Stimulated activated naive CD8-positive, alpha-beta T cell treated with anti-CD3 and anti-CD28 coated beads, Interleukin-15, Interleukin-2, amounts not matched to agents 100 U/mL and 50 U/mL, for 24 hours (primary cell): ENCODE measurements around the gene SULT1E1.
A peak's percentile ranks its signal among the peaks of the same experiment; 100 is the strongest.

ENCODE experiments used
- ATAC-seq: fragments of 150-1000 bp; cut with Tn5 transposase; one replicate; pipeline ENCODE4 v1.10.0; 2021
- DNase-seq: peaks from one replicate; pipeline ENCODE4 v3.0.0; 2021

Gene SULT1E1, protein sequence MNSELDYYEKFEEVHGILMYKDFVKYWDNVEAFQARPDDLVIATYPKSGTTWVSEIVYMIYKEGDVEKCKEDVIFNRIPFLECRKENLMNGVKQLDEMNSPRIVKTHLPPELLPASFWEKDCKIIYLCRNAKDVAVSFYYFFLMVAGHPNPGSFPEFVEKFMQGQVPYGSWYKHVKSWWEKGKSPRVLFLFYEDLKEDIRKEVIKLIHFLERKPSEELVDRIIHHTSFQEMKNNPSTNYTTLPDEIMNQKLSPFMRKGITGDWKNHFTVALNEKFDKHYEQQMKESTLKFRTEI

GRCh38 chr4:69860052-69860451 is at the start of gene SULT1E1:
Gene SULT1E1 (minus strand): TSS chr4:69860145. CDS start chr4:69857644, 2,501 bp downstream.
- ATAC-seq: no peak
- DNase-seq: no peak

DNA sequence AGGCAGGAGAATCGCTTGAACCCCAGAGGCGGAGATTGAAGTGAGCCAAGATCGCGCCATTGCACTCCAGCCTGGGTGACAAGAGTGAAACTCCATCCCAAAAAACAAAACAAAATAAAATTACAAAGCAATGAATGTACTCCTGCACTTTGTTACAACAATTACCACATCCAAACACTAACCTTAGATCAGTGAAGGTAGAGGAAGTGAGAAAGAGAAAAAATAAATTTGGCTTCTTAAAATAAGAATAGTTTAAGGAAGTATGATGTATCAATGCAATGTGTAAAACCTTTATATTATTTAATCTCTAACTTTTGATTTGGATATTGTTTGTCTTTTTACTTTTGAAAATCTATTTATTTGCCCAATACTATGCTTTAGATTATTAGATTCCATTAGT is 49.2 kb upstream of the SULT1E1 start:
- DNase-seq: no peak
- ATAC-seq: no peak

GRCh38 chr4:69907151-69907550 is 47.2 kb upstream of the SULT1E1 start:
- no peak for DNase-seq
- ATAC-seq: no peak

DNA sequence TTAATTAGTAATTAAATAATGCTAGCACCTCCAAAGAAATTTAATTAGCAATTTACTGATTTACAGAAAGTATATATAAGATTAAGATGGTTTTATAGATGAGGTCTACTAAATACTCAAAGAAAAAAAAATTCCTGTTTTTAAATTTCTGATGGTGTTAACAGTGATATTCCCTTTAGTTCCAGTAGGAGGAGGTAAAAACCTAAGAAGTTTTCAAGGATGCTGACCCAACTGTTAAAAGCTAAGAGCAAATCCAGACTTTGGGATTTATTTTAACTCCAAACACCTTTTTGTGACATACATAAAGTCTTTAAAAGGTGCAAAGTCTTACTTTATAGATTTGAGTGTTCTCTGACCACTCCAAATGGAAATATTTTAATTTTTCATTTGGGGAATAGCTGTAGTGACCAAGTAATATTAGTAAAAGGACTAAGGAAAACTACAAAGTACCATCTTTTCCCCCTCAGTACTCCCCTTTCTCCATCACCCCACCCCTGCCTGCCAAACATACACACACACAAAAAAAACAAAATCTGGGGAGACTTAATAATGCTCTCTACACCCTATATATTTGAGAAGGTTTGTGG is 36.7 kb upstream of the SULT1E1 start:
- DNase-seq: no peak
- no peak for ATAC-seq

GRCh38 chr4:69894721-69895120 is 34.8 kb upstream of the SULT1E1 start:
- DNase-seq (no peak), ATAC-seq (no peak)

DNA sequence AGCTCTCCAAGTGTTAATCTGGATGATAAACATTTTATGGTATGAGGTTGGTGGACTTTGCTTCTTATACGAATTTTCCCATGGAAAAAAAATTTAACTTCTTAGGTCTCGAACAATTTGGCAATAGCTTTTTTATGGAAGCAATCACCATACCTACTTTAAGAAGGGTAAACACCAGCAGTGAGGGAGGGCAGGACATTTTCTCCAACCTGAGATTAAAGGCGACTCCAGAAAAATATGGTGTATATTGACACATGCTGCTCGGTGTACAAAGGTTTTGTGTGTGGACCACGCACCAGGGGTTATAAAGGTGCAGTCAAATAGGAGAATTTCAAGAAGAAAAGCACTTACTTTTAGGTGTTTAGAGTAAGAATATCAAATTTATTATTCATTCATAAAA is 34.2 kb upstream of the SULT1E1 start:
- no peak for ATAC-seq

GRCh38 chr4:69888336-69888735 is 28.4 kb upstream of the SULT1E1 start:
- ATAC-seq: peak; percentile 40
- DNase-seq: no peak

More for the DNA sequence above, 34.2 kb upstream of the SULT1E1 start:
- DNase-seq: no peak

DNA sequence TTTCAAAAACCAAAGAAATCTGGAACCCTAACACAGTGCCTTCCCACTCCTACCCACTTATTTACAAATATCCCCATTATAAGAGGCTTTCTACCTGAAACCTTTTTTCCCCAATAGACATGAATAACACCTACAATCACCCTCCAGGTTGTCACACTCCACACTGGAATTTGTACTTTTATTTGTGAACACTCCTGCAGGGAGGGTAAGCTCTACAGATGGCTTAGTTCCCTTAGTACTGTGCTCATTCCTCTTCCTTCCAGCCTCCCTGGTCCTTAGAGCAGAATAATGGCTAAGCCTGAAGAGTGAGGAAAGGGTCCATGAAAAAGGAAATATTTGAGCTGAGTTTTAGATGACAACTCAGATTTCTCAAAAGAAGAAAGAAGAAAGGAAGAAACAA is 22.2 kb upstream of the SULT1E1 start:
- no peak for ATAC-seq

DNA sequence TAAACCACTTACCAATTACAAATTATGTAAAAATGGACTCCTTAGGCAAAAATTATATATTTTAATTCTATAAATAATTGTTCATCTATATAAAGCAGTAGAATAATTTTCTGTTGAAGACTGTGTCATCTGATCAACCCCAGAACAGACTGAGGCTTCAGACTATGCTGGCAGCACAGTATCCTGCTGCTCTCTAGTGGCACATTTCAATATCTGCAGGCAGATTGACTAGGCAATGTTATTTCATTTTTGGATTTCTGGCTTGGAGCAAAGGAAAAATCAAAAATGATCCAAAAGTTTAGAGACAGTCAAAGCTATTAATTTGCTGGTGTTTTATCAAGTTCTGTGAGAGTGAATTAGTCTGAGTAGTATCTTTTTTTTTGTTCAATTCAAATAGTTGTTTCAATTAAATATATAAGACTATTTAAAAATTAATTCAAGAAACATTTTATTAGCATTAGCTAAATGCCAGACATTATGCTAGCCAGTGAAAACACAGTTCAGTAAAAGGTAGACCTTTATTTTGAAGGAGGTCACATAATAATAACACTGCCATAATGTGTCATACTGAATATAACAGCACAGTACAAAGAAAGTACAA is 21.3 kb upstream of the SULT1E1 start:
- peak; percentile 6 for DNase-seq
- peak; percentile 69 for ATAC-seq

More for the DNA sequence above, 22.2 kb upstream of the SULT1E1 start:
- DNase-seq: no peak

GRCh38 chr4:69878250-69878649 is 18.3 kb upstream of the SULT1E1 start:
- DNase-seq (no peak), ATAC-seq (no peak)

GRCh38 chr4:69877453-69877852 is 17.5 kb upstream of the SULT1E1 start:
- no peak for DNase-seq
- ATAC-seq: no peak

DNA sequence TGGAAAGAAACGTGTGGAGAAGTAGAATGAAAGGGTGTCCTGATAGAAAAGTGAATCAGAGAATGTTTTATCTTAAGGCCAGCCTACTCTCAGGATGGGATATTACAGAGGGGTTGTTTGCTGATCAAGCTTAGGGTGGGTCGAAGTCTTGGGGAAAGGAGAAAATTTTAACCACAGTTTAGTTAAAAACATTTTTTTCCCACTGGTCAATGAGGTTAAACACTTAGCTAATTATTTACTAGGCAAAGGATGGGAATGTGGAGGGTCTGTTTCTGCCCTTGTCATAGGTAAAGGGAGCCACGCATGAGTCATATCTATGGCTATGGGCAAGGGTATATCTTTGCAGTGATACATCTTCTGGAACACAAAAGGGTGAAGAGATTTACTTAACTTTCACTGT is 16.1 kb upstream of the SULT1E1 start:
- no peak for ATAC-seq

GRCh38 chr4:69875576-69875975 is 15.6 kb upstream of the SULT1E1 start:
- ATAC-seq (no peak), DNase-seq (no peak)

More for the DNA sequence above, 16.1 kb upstream of the SULT1E1 start:
- DNase-seq: no peak

GRCh38 chr4:69874507-69874906 is 14.6 kb upstream of the SULT1E1 start:
- ATAC-seq (no peak), DNase-seq (no peak)

- no peak for DNase-seq
Measured at GRCh38 chr4:69861756-69862155, 1.8 kb upstream of the SULT1E1 start.

DNA sequence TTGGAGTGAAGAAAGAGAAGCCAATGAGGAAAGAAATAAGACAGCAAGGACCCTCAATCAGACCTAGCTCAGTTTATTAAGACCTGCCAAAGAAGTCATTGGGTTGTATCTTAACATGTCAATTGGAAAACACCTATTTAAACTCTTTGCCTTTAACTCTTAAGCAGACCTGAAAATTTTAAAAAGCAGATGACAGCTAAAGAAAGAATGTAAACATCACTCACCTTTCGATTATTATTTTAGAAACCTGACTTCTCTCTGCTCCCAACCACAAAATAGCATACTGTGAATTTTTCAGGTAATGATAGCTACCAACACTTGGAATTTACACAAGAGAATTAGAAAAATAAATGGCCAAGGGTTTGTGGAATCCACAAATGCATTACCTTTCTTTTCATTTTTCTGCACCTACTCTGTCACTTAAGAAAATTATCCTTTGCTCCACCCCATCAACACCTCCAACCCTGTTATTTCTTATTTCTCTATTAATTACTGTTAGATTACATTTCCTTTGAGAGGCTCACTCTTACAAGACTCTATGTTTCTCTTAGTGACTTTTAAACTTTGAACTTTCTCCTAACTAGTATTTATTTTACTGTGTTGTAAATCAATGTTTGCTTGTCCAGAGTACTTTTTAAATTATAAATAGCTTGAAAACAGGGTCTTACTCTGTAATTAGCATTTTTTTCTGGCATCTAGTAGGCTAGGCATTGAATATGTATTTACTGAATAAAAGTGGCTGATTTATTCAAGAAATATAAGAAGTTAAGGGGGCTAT is 765 bp upstream of the SULT1E1 start:
- DNase-seq: no peak
- no peak for ATAC-seq

More at GRCh38 chr4:69861756-69862155, 1.8 kb upstream of the SULT1E1 start:
- no peak for ATAC-seq

DNA sequence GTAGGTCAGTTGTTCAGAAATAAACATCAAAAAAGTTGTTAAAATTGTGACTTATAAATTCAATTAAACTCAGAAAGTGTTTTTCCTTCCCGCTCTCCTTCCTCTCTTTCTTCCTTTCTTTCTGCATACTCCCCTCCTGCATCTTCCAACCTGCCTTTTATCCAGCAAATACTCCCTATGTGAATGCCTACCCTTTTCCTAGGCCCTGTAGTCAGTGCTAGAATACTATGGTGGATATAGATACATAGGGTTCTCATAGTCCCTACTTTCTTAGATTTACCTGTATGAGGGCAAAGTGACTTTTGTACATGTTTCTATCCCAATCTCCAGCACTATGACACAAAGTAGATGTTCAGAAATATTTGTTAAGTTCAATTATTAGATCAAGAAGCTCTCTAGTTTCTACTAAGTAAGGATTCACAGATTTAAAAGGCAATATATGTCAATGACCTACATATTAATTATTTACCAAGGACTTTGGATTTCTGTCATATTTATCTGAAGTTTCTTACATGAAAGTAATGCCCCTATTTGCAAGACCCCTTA is 732 bp downstream of the SULT1E1 start:
- ATAC-seq (no peak), DNase-seq (no peak)

DNA sequence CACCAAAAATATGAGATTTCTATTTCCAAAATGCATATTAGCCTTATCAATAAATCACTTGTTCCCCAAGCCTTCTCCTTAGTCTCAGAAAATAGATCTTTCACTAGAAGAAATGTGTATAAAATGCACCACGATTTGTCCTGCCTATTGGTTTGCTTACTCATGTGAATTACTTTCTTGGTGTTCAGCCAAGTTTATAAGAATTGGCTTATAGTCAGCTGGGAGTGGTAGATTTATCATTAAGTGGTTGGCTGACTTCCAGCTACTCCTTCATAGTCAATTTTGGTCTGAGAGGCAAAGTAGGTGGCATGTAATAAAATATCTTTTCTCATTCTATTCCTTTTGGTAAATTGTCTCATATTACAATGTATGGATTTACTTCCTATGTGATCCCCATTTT is 1.3 kb downstream of the SULT1E1 start:
- DNase-seq (no peak), ATAC-seq (no peak)

- no peak for ATAC-seq
- DNase-seq: no peak
Measured at GRCh38 chr4:69855822-69856221, 4.1 kb downstream of the SULT1E1 start.

GRCh38 chr4:69849969-69850368 is 10.0 kb downstream of the SULT1E1 start:
- DNase-seq (no peak), ATAC-seq (no peak)

DNA sequence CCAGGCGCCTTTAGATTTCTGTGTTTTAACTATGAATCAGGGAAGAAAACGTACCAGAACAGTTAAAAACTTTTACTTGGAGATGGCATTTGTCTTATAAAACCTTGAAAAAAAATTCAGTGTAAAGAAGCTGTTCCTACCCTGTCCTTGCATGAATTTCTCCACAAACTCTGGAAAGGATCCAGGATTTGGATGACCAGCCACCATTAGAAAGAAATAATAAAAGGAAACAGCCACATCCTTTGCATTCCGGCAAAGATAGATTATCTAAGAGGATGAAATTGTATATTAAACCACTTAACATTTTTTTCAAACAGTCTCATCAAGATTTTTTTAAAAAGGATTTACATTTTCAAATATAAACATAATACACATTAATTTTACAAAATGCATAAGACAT is 10.6 kb downstream of the SULT1E1 start:
- ATAC-seq (no peak), DNase-seq (no peak)

- ATAC-seq (no peak), DNase-seq (no peak)
Measured at GRCh38 chr4:69848028-69848427, 11.9 kb downstream of the SULT1E1 start.

- ATAC-seq (no peak), DNase-seq (no peak)
Measured at GRCh38 chr4:69843932-69844331, 16.0 kb downstream of the SULT1E1 start.
